GM18858 (cell line): ENCODE measurements around the gene TRPV2.

Experiments
- ATAC-seq: cut with Tn5 transposase; IDR thresholded peaks from one replicate; pipeline ENCODE4 v1.9.1; 2021; ENCODE audit not compliant: unreplicated experiment

The TRPV2 gene

DNA sequence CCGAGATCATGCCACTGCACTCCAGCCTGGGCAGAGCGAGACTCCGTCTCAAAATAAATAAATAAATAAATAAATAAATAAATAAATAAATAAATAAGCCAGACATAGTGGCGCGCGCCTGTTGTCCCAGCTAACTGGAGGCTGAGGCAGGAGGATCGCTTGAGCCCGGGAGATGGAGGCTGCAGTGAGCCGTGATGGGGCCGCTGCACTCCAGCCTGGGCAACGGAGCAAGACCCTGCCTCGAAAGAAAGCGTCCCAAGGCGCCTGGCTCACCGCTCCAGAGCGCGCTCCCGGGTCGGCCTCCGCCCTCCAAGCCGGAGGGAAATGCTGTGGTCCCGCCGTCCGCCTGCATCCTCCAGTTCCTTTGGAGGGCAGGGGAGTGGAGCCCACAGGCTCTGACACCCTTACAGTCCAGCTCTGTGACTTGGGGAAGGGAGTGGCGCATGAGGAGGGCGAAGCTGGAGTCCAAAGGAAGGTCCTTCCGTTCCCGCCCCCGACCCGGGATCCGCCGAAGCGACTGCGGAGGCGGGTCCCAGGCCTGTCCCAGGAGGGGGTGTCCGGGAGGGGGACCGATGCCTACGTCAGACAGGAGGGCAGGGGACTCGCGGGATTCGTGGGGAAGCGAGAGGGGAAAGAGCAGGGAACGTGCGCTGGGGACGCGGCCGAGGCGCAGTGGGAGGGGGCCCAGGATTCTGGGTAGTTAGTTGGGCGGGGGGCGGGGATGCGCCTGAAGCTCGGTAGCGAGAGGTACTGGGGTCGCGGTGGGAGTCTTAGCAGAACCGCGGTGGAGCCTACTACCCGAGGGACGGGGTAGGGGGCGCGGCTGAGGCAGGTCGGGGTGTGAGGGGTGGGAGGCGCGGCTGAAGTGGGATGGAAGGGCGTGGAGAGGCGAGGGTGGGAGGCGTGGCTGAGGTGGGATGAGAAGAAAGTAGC lies 8.4 kb upstream of the TRPV2 start:
- ATAC-seq, result no peak

DNA sequence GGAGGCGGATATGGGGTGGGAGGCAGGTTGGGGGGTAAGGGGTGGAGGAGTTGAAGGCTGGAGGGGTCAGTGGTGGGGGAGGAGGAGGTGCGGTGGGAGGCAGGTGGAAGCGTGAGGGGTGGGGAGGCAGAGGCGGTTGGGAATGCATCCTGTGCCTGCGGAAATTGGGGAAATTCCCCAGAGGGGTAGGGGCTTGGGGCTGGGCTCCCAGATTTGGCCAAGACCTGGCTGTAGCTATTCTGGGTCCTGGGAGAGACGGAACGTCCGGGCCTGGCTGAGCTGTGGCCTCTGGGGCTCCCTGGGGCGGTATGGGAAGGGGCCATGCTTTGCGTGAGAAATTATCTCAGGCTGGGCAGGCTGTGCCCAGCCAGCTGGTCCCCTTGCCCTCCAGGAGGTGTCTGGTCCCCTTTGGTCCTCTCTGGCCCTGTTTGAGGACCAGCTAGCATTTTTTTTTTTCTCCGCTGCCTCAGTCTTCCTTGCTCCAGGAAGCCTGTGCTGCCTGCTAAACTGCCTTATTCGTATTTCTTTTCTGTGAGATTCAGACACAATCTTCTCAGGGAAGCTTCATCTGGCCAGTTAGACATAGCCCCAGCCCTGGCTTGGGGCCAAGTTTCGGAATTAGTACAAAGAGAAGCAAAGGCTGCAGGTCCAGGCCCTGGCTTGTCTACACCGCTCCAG lies 7.3 kb upstream of the TRPV2 start:
- peak; percentile 87 for ATAC-seq

DNA sequence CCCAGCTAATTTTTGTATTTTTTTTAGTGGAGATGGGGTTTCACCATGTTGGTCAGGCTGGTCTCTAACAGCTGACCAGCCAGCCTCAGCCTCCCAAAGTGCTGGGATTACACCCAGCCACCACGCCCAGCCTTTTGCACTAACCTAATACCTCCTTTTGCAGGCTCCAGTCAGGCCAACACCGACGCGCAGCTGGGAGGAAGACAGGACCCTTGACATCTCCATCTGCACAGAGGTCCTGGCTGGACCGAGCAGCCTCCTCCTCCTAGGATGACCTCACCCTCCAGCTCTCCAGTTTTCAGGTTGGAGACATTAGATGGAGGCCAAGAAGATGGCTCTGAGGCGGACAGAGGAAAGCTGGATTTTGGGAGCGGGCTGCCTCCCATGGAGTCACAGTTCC lies 2.0 kb downstream of the TRPV2 start:
- no peak for ATAC-seq

- ATAC-seq, result no peak
Observed at GRCh38 chr17:16417896-16418684, 2.7 kb downstream of the TRPV2 start.

DNA sequence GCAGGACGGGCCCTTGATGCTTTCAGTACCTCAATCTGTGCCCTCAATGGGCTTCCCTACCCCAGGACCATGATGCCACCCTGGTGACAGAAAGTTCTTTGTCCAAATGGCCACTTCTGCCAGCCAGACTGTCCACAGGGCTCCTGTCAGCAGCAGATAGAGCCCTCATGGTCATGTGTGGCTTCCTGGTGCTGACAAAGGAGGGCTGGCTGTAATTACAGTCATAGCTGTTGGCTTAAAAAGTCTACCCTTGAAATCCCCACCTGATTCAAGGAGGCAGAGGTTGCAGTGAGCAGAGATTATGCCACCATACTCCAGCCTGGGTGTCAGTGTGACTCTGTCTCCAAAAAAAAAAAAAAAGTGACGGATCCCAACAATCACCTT lies 3.3 kb downstream of the TRPV2 start:
- ATAC-seq, result no peak

DNA sequence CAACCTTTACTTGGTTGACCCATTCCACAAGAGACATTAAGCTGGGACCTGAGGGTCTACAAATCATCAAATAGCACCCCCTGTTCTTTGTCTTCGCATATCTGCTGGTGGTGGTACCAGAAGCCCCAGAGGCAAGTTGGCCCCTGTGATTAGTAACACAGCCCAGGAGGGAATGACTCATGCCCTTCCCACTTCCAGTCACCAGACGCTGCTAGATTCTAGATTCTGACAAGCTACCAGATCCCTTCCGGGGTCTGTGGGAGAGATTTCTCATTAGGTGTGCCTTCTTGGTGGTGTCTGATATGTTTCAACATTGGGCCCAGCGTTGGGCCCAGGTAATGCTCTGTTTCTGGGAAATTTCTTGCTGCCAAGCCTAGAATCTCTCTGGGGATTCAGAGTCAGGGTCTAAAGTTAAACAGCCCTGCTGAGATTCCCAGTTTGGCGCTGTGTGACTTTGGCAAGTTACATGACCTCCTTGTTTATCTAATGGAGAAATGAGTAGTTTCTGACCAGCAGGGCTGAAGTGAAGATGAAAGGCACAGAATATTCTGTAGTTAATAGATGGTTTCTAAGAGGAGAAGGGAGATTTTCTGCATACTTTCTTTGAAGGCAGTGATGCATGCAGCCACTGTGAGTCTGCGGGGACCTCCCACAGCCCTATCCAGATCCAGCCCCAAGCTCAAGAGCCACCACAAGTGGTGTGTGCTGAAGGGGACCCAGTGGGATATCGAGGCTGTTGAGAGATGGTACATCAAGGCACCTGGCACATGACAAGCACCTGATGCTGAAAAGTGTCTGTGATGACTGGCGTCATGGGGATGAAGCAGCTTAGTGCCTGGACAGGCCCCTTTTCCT lies 3.9 kb downstream of the TRPV2 start:
- ATAC-seq, result peak; percentile 35

GRCh38 chr17:16419929-16420271 lies 4.5 kb downstream of the TRPV2 start:
- ATAC-seq, result no peak

- ATAC-seq, result no peak
Observed at GRCh38 chr17:16422416-16422815, 7.0 kb downstream of the TRPV2 start.

- no peak for ATAC-seq
Observed at GRCh38 chr17:16423226-16423872, 8.0 kb downstream of the TRPV2 start.

DNA sequence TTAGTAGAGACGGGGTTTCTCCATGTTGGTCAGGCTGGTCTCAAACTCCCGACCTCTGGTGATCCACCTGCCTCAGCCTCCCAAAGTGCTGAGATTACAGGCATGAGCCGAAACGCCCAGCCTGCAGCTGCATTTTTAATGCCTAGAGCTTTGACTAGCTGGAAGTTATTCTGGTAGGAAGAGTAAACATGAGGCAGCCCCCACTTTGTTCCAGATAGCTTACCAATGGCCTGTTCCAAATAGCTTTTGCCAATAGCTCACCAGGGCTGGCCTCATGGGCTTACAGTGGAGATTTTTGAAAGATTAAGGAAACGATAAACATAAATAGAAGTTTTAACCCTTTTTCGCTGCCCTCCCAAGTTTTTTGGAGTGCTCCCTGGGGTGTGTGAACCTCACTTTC lies 9.8 kb downstream of the TRPV2 start:
- no peak for ATAC-seq

DNA sequence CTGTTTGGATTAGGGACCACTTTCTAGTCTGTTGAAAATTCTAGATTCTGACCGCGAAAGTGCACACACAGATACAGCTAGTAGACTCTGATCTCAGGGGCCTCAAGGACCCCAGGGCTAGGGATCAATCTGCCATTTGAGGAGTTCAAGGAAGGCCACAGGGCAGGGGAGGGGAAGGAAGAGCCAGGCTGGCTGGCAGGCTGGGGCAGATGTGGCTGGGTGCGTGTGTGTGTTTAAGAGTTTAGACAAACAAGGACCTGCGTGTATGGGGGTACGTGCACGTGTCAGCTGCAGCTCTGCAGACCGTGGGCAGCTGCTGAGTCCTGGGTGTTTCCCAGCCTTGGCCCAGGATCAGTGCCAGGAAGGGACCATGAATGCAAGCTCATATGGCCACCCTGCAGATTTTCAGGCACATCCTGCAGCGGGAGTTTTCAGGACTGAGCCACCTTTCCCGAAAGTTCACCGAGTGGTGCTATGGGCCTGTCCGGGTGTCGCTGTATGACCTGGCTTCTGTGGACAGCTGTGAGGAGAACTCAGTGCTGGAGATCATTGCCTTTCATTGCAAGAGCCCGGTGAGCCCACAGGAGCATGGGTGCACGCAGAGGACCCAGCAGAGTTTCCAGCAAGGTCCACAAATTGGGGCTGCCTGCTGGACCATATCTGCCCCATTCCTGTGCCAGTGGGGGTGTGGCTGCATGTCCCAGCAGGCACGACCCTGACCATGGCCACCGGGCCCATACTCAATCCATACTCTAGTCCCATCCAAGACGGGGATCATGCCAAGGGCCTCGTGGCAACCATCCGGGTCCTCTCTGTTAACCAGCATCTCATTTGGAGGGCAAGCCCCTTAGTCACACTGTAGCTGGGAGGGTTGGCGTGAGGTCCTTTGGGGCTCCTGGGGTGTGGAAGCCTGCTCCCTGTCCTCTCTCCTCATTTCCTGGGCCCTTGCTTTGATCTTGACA lies 10.6 kb downstream of the TRPV2 start:
- no peak for ATAC-seq

DNA sequence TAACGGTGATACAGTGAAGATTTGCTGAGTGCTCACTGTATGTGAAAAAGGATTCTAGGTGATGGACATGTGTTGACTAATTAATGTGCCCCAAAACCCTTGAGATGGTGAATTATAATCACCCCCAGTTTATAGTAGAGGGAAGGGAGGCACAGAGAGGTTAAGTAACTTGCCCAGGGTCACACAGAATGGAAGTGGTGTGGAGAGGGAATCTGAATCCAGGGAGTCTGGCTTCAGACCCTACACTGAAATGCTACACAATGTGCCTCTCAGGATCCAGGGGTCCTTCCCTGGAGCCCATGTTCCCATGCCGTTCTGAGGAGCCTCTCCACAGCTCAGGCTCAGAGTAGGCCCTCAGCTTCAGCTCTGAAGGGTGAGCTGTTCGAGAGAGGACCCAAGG lies 11.6 kb downstream of the TRPV2 start:
- ATAC-seq, result no peak

DNA sequence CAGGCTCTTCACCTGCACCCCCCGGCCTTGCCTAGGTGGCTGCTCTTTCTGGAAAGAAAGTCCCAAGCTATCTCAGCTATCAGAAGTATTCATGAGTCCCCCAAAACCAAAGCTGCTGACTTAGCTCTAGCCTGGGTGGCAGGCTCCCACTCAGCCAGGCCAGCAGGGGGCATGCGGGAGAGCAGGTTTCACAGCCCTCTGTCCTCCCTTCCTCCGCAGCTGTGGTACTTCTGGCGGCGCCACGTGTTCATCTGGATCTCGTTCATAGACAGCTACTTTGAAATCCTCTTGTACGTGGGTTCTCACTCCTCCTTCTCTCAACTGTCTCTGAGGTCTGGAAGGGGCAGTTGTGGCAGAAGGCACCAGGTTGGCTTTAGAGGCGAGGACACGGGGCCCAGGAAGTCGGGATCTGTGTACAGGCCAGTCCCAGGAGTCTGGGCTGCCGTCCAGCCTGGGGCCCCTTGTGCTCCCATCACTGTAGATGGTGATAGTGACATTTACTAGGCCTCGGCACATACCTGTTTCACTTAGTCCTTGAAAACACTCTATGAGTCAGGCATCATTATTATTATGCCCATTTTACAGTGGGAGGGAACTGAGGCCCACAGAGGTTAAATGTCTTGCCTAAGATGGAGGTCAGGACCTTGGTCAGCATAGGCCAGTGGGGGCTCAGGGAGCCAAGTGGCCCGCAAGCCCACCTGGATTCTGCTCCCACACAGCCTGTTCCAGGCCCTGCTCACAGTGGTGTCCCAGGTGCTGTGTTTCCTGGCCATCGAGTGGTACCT lies 12.9 kb downstream of the TRPV2 start:
- no peak for ATAC-seq

GRCh38 chr17:16429083-16429482 lies 13.7 kb downstream of the TRPV2 start:
- ATAC-seq, result no peak

GRCh38 chr17:16430650-16431049 lies 15.3 kb downstream of the TRPV2 start:
- ATAC-seq, result no peak

DNA sequence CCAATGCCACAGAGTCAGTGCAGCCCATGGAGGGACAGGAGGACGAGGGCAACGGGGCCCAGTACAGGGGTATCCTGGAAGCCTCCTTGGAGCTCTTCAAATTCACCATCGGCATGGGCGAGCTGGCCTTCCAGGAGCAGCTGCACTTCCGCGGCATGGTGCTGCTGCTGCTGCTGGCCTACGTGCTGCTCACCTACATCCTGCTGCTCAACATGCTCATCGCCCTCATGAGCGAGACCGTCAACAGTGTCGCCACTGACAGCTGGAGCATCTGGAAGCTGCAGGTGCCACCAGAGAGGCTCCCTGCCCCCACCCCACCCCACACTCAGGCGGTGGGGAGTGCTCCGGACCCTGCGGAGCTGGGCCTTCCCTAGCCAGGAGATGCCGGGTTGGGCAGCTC lies 16.6 kb downstream of the TRPV2 start:
- ATAC-seq, result no peak

DNA sequence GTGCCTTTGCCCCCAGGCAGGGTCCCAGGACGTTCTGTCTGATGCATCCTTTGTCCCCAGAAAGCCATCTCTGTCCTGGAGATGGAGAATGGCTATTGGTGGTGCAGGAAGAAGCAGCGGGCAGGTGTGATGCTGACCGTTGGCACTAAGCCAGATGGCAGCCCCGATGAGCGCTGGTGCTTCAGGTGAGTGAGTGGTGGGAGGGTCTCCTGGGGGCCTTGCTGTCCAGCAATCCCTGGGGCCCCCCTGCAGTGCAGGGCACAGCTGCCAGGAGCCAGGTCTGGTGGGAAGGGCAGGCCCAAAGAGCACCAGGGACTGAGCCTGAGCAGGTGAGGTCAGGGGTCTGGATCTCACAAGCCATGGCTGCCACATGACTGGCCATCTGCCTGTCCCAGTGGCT lies 18.1 kb downstream of the TRPV2 start:
- ATAC-seq, result no peak

- no peak for ATAC-seq
Observed at GRCh38 chr17:16434662-16435061, 19.3 kb downstream of the TRPV2 start.
